ENCODE data around the gene DDC.
"Not testable (repeated sequence)": the region's sequence is repeated elsewhere in the genome, so short reads cannot be mapped to it uniquely, and the experiment has no call there.

The DDC gene

GRCh38 chr7:50472427-50472826 lies 92.8 kb downstream of the DDC start:
- no peak for DNase-seq (ENCODE audit: low read depth, low spot score)
- no peak overlapping the region for H3K4me3 ChIP-seq (ENCODE audit: low read length)

- H3K4me3 ChIP-seq (ENCODE audit: low read length) = no peak overlapping the region
- no peak for DNase-seq (ENCODE audit: low read depth, low spot score)
Observed at GRCh38 chr7:50471970-50472369, 93.2 kb downstream of the DDC start.

- no peak for DNase-seq (ENCODE audit: low read depth, low spot score)
- H3K4me3 ChIP-seq (ENCODE audit: low read length) = no peak overlapping the region
Observed at GRCh38 chr7:50470250-50471163, 94.7 kb downstream of the DDC start.

- H3K4me3 ChIP-seq (ENCODE audit: low read length) = no peak overlapping the region
- no peak for DNase-seq (ENCODE audit: low read depth, low spot score)
Observed at GRCh38 chr7:50469181-50469580, 96.0 kb downstream of the DDC start.

- peak; percentile 74 for DNase-seq (ENCODE audit: low read depth, low spot score)
Observed at GRCh38 chr7:50467817-50468610, 97.2 kb downstream of the DDC start.

GRCh38 chr7:50466815-50467585 lies 98.2 kb downstream of the DDC start:
- no peak overlapping the region for H3K4me3 ChIP-seq (ENCODE audit: low read length)
- no peak for DNase-seq (ENCODE audit: low read depth, low spot score)

More at GRCh38 chr7:50467817-50468610, 97.2 kb downstream of the DDC start:
- peak overlapping the region; percentile 20 for H3K4me3 ChIP-seq (ENCODE audit: low read length)

- no peak overlapping the region for H3K4me3 ChIP-seq (ENCODE audit: low read length)
- no peak for DNase-seq (ENCODE audit: low read depth, low spot score)
Observed at GRCh38 chr7:50463035-50463434, 102.2 kb downstream of the DDC start.

- DNase-seq (ENCODE audit: low read depth, low spot score) = no peak
- H3K4me3 ChIP-seq (ENCODE audit: low read length) = no peak overlapping the region
Observed at GRCh38 chr7:50462361-50462760, 102.8 kb downstream of the DDC start.

GRCh38 chr7:50461695-50462094 lies 103.5 kb downstream of the DDC start:
- no peak overlapping the region for H3K4me3 ChIP-seq (ENCODE audit: low read length)

GRCh38 chr7:50459183-50459582 lies 106.0 kb downstream of the DDC start:
- not testable (repeated sequence) for DNase-seq (ENCODE audit: low read depth, low spot score); H3K4me3 ChIP-seq (ENCODE audit: low read length)

More at GRCh38 chr7:50461695-50462094, 103.5 kb downstream of the DDC start:
- DNase-seq (ENCODE audit: low read depth, low spot score) = no peak

- not testable (repeated sequence) for H3K4me3 ChIP-seq (ENCODE audit: low read length); DNase-seq (ENCODE audit: low read depth, low spot score)
Observed at GRCh38 chr7:50458651-50459050, 106.6 kb downstream of the DDC start.

GRCh38 chr7:50456371-50457123 lies 108.7 kb downstream of the DDC start:
- no peak for DNase-seq (ENCODE audit: low read depth, low spot score)

GRCh38 chr7:50455658-50456057 lies 109.5 kb downstream of the DDC start:
- DNase-seq (ENCODE audit: low read depth, low spot score) = no peak
- no peak overlapping the region for H3K4me3 ChIP-seq (ENCODE audit: low read length)

More at GRCh38 chr7:50456371-50457123, 108.7 kb downstream of the DDC start:
- no peak overlapping the region for H3K4me3 ChIP-seq (ENCODE audit: low read length)

- no peak overlapping the region for H3K4me3 ChIP-seq (ENCODE audit: low read length)
- no peak for DNase-seq (ENCODE audit: low read depth, low spot score)
Observed at GRCh38 chr7:50454968-50455367, 110.2 kb downstream of the DDC start.

- H3K4me3 ChIP-seq (ENCODE audit: low read length) = peak overlapping the region; percentile 83
- DNase-seq (ENCODE audit: low read depth, low spot score) = peak; percentile 17
Observed at GRCh38 chr7:50450590-50451032, 114.6 kb downstream of the DDC start.

- DNase-seq (ENCODE audit: low read depth, low spot score) = peak; percentile 80
- H3K4me3 ChIP-seq (ENCODE audit: low read length) = peak within 1 kb of the TSS; percentile 83
Observed at GRCh38 chr7:50449881-50450589, 115.2 kb downstream of the DDC start, which contains the start of gene FIGNL1. Gene FIGNL1, minus strand, starts transcription at chr7:50450350. Its CDS starts 3,063 bp downstream, at chr7:50447287.

GRCh38 chr7:50449501-50449880 lies 115.7 kb downstream of the DDC start:
- DNase-seq (ENCODE audit: low read depth, low spot score) = no peak
- H3K4me3 ChIP-seq (ENCODE audit: low read length) = peak overlapping the region; percentile 83

- H3K4me3 ChIP-seq (ENCODE audit: low read length) = peak overlapping the region; percentile 83; the same call in 1 of the 2 replicates
- DNase-seq (ENCODE audit: low read depth, low spot score) = no peak
Observed at GRCh38 chr7:50448823-50449222, 116.4 kb downstream of the DDC start.

Measured in Jurkat, Clone E6-1 (cell line).